NCI-H1417 treated with DMSO at 0.1 percent for 48 hours (cell line): Measurements from ENCODE around the gene CFAP73.
"Not testable (repeated sequence)": the region's sequence is repeated elsewhere in the genome, so short reads cannot be mapped to it uniquely, and the experiment has no call there.

Source experiments
- DNase-seq: peaks from one replicate; lab custom pipeline; 2025; lab: John Stamatoyannopoulos, UW

The CFAP73 gene

GRCh38 chr12:113119980-113120669 is 29.4 kb upstream of the CFAP73 start:
- peak; percentile 49 for DNase-seq

- no peak for DNase-seq
Observed at GRCh38 chr12:113120670-113121370, 28.7 kb upstream of the CFAP73 start.

GRCh38 chr12:113127791-113128199 is 21.7 kb upstream of the CFAP73 start:
- DNase-seq = no peak

DNA sequence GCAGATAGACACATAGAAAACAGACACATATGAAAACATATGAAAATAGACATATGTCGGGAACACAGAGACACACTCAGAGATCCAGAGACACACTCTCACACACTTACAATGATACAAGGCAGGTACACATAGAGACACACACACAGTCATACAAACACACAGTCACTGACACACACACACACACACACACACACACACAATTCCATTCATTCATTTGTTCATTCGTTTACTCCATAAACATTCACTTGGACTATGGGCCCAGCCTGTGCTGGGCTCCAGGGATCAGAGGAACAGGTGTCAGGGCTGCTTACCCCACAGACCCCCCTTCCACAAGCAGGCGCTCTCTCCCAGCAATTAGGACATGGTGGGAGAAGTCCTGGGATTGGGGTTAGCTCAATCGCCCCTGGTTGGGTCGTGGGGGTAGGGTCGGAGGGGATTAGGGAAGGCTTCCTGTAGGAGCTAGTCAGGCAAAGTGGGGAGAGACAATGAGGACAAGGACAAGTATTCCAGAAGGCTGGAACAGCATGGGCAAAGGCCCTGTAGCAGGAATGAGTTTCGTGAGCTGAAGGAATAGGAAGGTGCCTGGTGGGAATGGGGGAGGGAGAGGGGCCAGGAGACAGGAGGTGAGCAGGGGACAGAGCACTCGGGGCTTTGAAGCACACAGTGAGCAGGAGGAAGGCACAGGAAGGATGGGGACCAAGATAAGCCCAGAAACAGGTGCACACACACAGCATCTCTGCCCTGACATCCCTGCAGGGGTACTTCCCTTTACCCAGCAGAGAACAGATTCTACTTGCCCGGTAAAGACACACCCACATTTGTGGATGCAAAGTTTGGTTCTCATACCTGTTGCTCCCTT is 20.5 kb upstream of the CFAP73 start:
- DNase-seq = no peak

GRCh38 chr12:113129664-113130456 is 19.7 kb upstream of the CFAP73 start:
- DNase-seq = no peak

DNA sequence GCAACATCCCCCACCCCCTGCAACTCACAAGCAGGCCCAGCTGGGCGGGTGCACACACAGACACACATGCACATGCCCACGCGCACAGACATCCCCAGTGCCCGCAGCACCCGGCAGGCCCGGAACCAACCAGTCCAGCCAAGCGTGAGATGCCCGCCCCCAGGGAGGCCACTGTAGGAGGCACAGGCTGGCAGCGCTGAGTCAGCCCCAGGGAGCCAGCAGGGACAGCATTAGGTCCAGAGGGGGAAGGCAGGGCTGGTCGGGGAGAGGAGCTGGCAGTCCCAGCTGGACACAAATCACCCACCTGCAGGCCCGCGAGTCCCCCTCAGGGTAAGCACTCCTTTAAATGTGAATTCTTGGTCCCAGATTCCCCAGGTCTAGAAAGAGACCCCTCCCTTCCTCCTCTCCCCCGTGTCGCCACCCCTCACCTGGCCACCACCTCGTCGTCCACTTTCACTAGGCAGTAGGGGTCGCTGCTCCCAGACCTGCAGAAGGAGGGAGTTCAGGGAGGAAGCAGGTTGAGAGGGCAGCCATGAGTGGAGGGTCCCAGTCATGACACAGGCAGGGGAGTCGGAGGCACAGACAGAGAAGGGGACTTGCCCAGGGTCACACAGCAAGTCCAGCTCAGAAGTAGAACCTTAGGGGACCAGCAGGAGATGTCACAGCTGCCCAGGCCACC is 18.9 kb upstream of the CFAP73 start:
- DNase-seq = no peak

- no peak for DNase-seq
Observed at GRCh38 chr12:113131556-113131955, 18.0 kb upstream of the CFAP73 start.

GRCh38 chr12:113133036-113133435 is 16.5 kb upstream of the CFAP73 start:
- DNase-seq = no peak

- DNase-seq = no peak
Observed at GRCh38 chr12:113133666-113134065, 15.9 kb upstream of the CFAP73 start.

DNA sequence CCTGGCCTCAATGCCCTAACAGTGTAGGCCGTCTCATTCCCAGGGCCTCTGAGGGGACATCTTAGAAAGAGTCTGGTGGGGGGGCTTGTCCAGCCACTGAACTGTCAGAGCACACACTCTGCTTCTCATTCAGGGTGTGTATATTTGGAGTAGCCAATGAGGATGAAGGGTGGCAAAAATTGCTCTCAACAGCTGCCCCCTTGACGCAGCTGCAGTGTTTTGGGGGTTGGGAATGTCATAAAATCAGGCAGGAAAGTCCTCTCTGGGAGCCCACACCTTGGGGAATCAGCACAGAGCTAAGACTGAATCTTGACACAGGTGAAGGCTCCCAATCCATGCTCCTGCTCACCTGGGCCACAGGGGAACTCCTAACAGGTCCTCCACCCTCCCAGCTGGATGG is 15.5 kb upstream of the CFAP73 start:
- DNase-seq = no peak

DNA sequence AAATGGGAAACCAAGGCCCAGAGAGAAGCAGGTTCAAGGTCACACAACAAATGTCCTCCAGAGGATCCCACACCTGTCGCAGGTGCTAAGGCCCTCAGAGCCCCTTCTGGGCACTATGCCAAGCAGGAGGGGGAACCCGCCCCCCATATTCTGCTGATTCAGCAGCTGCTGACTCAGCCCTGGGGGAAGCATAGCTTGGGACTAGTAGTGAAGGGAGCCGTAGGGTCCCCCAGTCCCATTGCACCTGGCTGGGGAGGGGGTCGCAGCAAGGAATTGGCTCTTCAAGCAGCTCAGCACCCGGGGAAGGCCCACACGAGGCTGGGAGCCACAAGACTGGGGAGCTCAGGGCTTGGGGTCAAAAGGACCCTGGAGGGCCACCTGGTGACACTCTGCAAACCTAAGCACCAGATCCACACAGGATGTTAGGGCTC is 15.0 kb upstream of the CFAP73 start:
- no peak for DNase-seq

DNA sequence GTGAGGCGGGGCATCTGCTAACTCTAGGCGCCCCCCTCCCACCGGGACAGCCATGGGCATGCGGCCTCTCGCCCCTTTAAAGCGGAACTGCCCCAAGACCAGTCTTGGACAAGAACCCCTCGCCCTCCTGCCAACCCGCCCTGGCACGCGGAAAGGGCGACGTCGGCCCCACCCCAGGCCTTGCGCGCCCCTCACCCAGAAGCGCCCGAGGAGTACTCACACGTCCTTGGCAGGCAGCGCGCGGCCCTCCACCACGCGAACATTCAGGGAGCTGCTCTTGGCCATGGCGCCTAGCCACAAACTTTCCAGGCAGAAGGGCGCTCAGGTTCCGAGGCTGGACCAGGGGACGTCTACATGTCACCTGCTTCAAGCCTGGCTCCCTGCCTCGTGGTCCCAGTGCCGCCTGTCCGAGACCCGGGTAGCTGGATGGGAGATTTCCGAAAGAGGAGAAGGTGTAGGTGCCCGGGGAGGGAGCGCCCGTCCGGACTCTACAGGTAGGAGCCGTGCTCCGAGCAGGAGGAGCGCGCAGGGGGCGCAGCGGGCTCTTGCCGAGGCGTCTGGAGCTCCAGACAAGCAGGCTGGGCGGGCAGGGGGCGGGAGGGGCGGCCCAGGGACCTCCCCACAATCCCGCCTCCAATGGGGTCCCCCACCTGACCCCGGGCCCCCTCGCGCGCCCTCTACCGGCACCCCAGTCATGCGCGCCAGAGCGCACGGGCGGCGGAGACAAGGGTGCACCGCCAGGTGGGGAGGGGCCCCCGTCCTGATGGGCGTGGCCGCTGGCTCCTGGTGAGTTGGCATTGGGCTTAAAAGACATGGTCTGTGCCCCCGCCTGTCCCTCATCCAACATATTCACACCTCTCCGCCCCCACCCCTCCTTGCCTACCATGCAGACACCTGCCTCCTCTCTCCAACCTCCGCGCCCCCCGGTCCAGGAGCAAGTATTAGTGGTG is 14.1 kb upstream of the CFAP73 start, which contains the start of gene RASAL1:
Gene RASAL1, minus strand, starts transcription at position 584 of the 950 bp plus-strand sequence. Its CDS starts 299 bp downstream, at position 285.
- DNase-seq = no peak

DNA sequence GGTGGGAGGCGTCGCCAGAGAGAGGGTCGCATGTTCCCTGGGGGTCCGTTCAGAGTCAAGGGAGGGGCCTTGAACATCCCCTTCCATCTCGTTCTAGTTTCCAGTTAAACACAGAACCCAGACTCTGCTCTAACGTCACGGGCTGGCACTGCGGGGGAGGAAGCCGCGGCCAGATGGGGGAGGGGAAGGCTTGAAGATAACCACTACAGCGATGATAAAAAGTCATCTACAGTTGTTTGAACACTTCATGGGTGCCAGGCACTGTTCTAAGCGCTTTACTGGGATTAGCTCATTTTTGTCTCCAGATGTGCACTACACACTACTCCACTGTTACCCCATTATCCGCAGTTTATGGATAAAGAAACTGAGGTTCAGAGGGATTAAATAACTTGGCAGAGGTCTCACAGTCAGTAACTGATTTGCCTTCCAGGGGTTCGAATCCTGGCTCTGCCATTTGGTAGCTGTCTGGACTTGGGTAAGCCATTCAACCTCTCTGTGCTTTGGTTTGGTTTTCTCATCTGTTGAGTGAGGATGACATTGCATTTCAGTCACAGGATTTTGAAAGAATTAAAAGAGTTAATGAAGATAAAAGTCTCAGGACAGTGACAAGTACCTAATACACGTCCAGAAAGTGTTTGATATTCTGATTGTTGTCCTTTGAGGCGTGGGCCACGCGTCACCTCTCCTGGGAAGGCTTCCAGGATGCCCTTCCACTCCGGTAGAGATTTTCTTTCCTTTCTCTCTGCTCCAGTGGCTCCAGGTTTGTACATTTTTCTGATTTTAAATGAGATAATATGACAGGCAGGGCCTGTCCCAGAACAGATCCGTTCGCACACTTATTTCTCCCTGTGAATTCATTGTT is 13.2 kb upstream of the CFAP73 start:
- no peak for DNase-seq

DNA sequence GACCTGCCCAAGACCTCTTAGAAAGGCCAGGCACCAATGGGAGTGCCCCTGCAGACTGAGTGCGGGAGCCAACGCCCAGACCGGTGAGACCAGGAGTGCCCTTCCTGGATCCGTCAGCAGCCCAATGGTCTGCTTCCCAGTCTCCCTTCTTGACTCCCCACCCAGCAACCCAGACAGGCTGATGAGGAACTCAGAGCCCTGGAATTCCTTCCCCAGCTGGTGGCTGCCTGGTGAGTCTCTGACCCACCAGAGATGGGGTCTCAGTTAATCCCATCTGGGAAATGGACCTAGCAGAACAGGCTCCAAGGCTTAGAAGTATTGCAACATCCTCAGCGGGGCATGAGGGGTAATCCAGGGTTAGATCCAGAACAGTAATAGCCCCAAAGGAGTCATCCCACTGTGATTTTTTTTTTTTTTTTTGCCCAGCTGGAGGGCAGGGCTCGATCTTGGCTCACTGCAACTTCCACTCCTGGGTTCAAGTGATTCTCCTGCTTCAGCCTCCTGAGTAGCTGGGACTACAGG is 12.5 kb upstream of the CFAP73 start:
- no peak for DNase-seq

GRCh38 chr12:113137861-113138783 is 11.4 kb upstream of the CFAP73 start:
- no peak for DNase-seq

GRCh38 chr12:113138826-113139225 is 10.7 kb upstream of the CFAP73 start:
- no peak for DNase-seq

- no peak for DNase-seq
Observed at GRCh38 chr12:113140706-113141105, 8.8 kb upstream of the CFAP73 start.

DNA sequence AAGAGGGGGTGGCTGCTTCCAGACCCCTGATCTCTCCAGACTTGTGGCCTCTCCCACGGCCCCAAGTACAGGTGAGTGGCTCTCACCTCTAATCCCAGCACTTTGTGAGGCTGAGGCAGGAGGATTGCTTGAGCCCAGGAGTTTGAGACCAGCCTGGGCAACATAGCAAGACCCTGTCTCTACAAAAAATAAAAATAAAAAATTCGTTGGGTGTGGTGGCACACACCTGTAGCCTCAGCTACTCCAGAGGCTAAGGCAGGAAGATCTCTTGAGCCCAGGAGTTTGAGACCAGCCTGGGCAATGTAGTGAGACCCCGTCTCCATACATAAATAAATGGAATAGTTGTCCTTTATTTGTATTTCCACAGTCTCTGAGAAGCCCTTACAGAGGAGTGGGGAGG is 7.8 kb upstream of the CFAP73 start:
- DNase-seq = not testable (repeated sequence)
